IMR-90 (cell line): Measurements from ENCODE around the gene STX1B. TPM values are rescaled to one million over a fixed set of nuclear protein-coding genes. Genes with fewer than 3 reads are reported as not detected.

Experiments used
- ATAC-seq: fragments of 200-7000 bp; cut with Tn5 transposase; 2 replicates; pipeline ENCODE4 v1.9.1; 2020; ENCODE audit warnings: low read depth, mild to moderate bottlenecking, moderate library complexity
- BruUV-seq: library from RNA; stranded (reverse); fragments of 400-500 nt; replicated peaks from 2 replicates; lab custom pipeline; 2021; lab: Mats Ljungman, UMichigan
- CTCF ChIA-PET: fragments of 300-600 bp; formaldehyde crosslinking; extraction: SDS; loops from one replicate; lab custom pipeline; 2021; ENCODE audit warnings: antibody characterized with exemption; lab: Yijun Ruan, JAX
- POLR2A ChIA-PET: fragments of 300-600 bp; sonication (Branson Sonifier 250); formaldehyde crosslinking; loops from one replicate; lab custom pipeline; 2022; ENCODE audit warnings: antibody characterized with exemption; ENCODE audit not compliant: unreplicated experiment; lab: Charles Lee
- DNase-seq: peaks from one replicate; pipeline ENCODE4 v3.0.0; 2013
- H2AFZ ChIP-seq: replicated peaks from 2 replicates; pipeline ENCODE3; 2013; ENCODE audit warnings: low read length, mild to moderate bottlenecking; ENCODE audit not compliant: poor library complexity
- H2AK5ac ChIP-seq: 2 replicates; pipeline ENCODE4 v1.6.1; 2013; ENCODE audit warnings: low read depth, low read length, inconsistent platforms
- H2AK9ac ChIP-seq: replicated peaks from 2 replicates; pipeline ENCODE3; 2013; ENCODE audit warnings: mild to moderate bottlenecking, low read depth, low read length, moderate library complexity; ENCODE audit not compliant: poor library complexity
- H2BK120ac ChIP-seq: 2 replicates; pipeline ENCODE4 v1.6.1; 2013; ENCODE audit warnings: low read depth, low read length, inconsistent platforms
- H2BK15ac ChIP-seq: 3 replicates; pipeline ENCODE4 v1.6.1; 2013; ENCODE audit warnings: low read depth, low read length, inconsistent platforms
- H2BK20ac ChIP-seq: 2 replicates; pipeline ENCODE4 v1.6.1; 2013; ENCODE audit warnings: low read depth, mild to moderate bottlenecking, inconsistent platforms, low read length, moderate library complexity
- H2BK5ac ChIP-seq: 2 replicates; pipeline ENCODE4 v1.6.1; 2013; ENCODE audit warnings: mild to moderate bottlenecking, low read depth, low read length, inconsistent platforms; ENCODE audit not compliant: poor library complexity, severe bottlenecking
- H3K14ac ChIP-seq: replicated peaks from 2 replicates; pipeline ENCODE4 v1.6.1; 2013; ENCODE audit warnings: low read depth, low read length, inconsistent platforms
- H3K18ac ChIP-seq: 2 replicates; pipeline ENCODE4 v1.6.1; 2013; ENCODE audit warnings: low read depth, low read length, control low read depth
- H3K23ac ChIP-seq: 2 replicates; pipeline ENCODE4 v1.6.1; 2013; ENCODE audit warnings: low read depth, low read length, inconsistent platforms
- H3K27ac ChIP-seq: 2 replicates; pipeline ENCODE4 v1.5.1; 2013; ENCODE audit warnings: mild to moderate bottlenecking, control low read depth, low read length; ENCODE audit not compliant: insufficient read depth
- H3K27me3 ChIP-seq: 2 replicates; pipeline ENCODE4 v1.6.1; 2013; ENCODE audit warnings: low read length; ENCODE audit not compliant: control insufficient read depth, insufficient read depth
- H3K36me3 ChIP-seq: 2 replicates; pipeline ENCODE4 v1.6.1; 2013; ENCODE audit warnings: low read length, mixed read lengths; ENCODE audit not compliant: control insufficient read depth, insufficient read depth
- H3K4ac ChIP-seq: 2 replicates; pipeline ENCODE4 v1.6.1; 2013; ENCODE audit warnings: low read depth, low read length, inconsistent platforms
- H3K4me1 ChIP-seq: 2 replicates; pipeline ENCODE4 v1.6.1; 2013; ENCODE audit warnings: low read length, mixed read lengths; ENCODE audit not compliant: control insufficient read depth, insufficient read depth
- H3K4me2 ChIP-seq: 2 replicates; pipeline ENCODE4 v1.6.1; 2013; ENCODE audit warnings: low read depth, mild to moderate bottlenecking, control low read depth, low read length, moderate library complexity
- H3K4me3 ChIP-seq: 2 replicates; pipeline ENCODE4 v1.5.1; 2013; ENCODE audit warnings: low read depth, mild to moderate bottlenecking, control low read depth, low read length, moderate library complexity; ENCODE audit not compliant: insufficient read depth
- H3K56ac ChIP-seq: 2 replicates; pipeline ENCODE4 v1.6.1; 2013; ENCODE audit warnings: low read length, inconsistent platforms; ENCODE audit not compliant: insufficient read depth; ENCODE audit errors: extremely low read depth
- H3K79me1 ChIP-seq, 2 experiments: 2 replicates each; pipeline ENCODE4 v1.6.1; 2013; ENCODE audit warnings: low read length in 2 of 2, inconsistent platforms in 1 of 2, low read depth in 1 of 2
- H3K9ac ChIP-seq: 2 replicates; pipeline ENCODE4 v1.6.1; 2013; ENCODE audit warnings: low read depth, low read length, control low read depth
- H3K9me1 ChIP-seq: 2 replicates; pipeline ENCODE4 v1.6.1; 2013; ENCODE audit warnings: low read length, inconsistent platforms; ENCODE audit not compliant: insufficient read depth
- H3K9me3 ChIP-seq: 2 replicates; pipeline ENCODE4 v1.6.1; 2013; ENCODE audit warnings: low read length; ENCODE audit not compliant: control insufficient read depth, insufficient read depth
- H4K20me1 ChIP-seq: 2 replicates; pipeline ENCODE4 v1.6.1; 2013; ENCODE audit warnings: low read length, inconsistent platforms; ENCODE audit not compliant: insufficient read depth
- H4K5ac ChIP-seq: 2 replicates; pipeline ENCODE4 v1.6.1; 2013; ENCODE audit warnings: mild to moderate bottlenecking, low read depth, low read length, control low read depth
- H4K8ac ChIP-seq, 2 experiments: 2 replicates each; pipeline ENCODE4 v1.6.1; 2013; ENCODE audit warnings: low read depth in 2 of 2, low read length in 2 of 2, control low read depth in 1 of 2, inconsistent platforms in 1 of 2
- H4K91ac ChIP-seq: 2 replicates; pipeline ENCODE4 v1.6.1; 2013; ENCODE audit warnings: low read depth, low read length, inconsistent platforms; ENCODE audit not compliant: insufficient read depth
- BHLHE40 ChIP-seq: fragments of 150-350 bp; IDR thresholded peaks from 2 replicates; pipeline ENCODE4 v1.6.1; 2016; ENCODE audit warnings: mild to moderate bottlenecking, low read depth, low read length
- CHD1 ChIP-seq: IDR thresholded peaks from 2 replicates; pipeline ENCODE4 v1.6.1; 2012; ENCODE audit warnings: low read depth, low read length, improper control_type of control experiment
- CTCF ChIP-seq: conservative IDR thresholded peaks from 2 replicates; pipeline ENCODE4 v1.5.1; 2012; ENCODE audit warnings: mild to moderate bottlenecking, low read depth, low read length, improper control_type of control experiment
- MAFK ChIP-seq: IDR thresholded peaks from 2 replicates; pipeline ENCODE4 v1.6.1; 2012; ENCODE audit warnings: low read depth, low read length, improper control_type of control experiment
- MAZ ChIP-seq: IDR thresholded peaks from 2 replicates; pipeline ENCODE4 v1.6.1; 2012; ENCODE audit warnings: low read depth, mild to moderate bottlenecking, low read length, improper control_type of control experiment, moderate library complexity, borderline replicate concordance
- NFE2L2 ChIP-seq: fragments of 150-350 bp; IDR thresholded peaks from 2 replicates; pipeline ENCODE4 v1.6.1; 2016; ENCODE audit warnings: low read depth, mild to moderate bottlenecking, low read length
- POLR2A ChIP-seq: IDR thresholded peaks from 2 replicates; pipeline ENCODE4 v1.6.1; 2012; ENCODE audit warnings: mild to moderate bottlenecking, low read depth, low read length
- RFX5 ChIP-seq: IDR thresholded peaks from 2 replicates; pipeline ENCODE4 v1.8.0; 2012; ENCODE audit warnings: low read depth, mild to moderate bottlenecking, low read length, moderate library complexity
- WGBS, 2 experiments: methylation state at CpG; one replicate each; pipeline versions ENCODE4 v1.1.5 to v1.1.7; 2013; ENCODE audit warnings: missing lambda C conversion rate in 2 of 2; ENCODE audit not compliant: insufficient read length in 1 of 2; ENCODE audit errors: extremely low coverage in 2 of 2; 5-methylcytosine and 5-hydroxymethylcytosine counted together
- dilution Hi-C: fragments of 300-500 bp; cut with HindIII; formaldehyde crosslinking; loops from one replicate; pipeline ENCODE4 v1.14.3; 2018; ENCODE audit warnings: low sequenced_read_pairs; ENCODE audit not compliant: unreplicated experiment
- in situ Hi-C: fragments of 300-500 bp; cut with MboI; formaldehyde crosslinking; loops from 3 replicates; pipeline ENCODE4 v1.14.3; 2019; ENCODE audit warnings: low sequenced_read_pairs, inconsistent platforms, mixed read lengths
- intact Hi-C: fragments of 100-400 bp; cut with micrococcal nuclease; formaldehyde crosslinking; loops from 2 replicates; pipeline ENCODE4 v1.10.0; 2022
- polyA plus RNA-seq, 3 experiments: library from polyadenylated mRNA; depleted of rRNA; stranded (reverse); fragments of >200 nt; gene quantifications; 2 replicates each; pipeline ENCODE4 v1.2.3, GENCODE V29; 2012; ENCODE audit warnings: low replicate concordance in 1 of 3
- total RNA-seq: library from RNA; depleted of rRNA; stranded (reverse); fragments of >200 nt; gene quantifications from 2 replicates; pipeline ENCODE4 v1.2.3, GENCODE V29; 2012
- TF ChIP-seq, protein P1 (sequence below): fragments of 150-350 bp; IDR thresholded peaks from 2 replicates; pipeline ENCODE4 v1.6.1; 2017; ENCODE audit warnings: mild to moderate bottlenecking, antibody characterized with exemption, low read length, low read depth

STX1B gene
- total and polyA plus RNA-seq, 2 of the 4 experiments (the other 2 are of a cell fraction) = 3.9 to 14.9 TPM

DNA sequence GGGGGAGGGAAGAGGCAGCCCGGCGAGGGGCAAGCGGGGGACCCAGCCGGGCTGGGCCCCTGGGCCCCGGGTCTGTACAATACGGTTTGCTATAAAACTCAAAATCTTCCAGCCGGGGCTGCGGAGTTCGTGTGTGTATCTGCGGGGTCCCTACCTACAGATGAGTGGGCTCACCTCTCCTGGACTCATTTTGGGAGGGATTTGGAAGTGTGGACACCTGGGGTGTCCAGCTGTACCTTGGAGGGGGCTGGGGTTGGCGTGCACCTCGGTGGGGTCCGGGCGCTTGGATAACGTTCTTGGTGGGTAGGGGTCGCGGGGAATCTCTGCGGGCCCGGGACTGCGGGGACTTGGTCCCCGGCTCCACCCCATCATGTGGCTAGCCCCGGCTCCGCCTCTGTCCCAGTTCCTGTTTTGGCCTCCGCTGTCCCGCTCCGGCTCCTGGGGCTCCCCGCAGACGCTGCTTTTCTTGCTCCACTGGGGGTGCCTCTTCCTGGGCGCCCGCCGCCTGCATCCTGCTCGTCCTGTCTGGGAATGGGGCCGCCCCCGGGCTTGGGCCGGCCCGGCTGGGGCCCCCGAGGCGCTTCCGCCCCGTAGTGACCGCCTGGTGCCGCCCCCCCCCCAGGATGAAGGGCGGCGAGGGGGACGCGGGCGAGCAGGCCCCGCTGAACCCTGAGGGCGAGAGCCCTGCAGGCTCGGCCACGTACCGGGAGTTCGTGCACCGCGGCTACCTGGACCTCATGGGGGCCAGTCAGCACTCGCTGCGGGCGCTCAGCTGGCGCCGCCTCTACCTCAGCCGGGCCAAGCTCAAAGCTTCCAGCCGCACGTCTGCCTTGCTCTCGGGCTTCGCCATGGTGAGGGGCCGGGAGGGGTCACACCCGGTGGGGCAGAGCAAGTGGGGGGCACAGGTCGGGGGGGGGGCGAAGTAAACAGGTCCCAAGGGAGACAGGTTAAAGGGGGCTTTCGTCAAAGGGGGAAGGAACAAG, 61.5 kb downstream of the STX1B start, which contains the start of gene ORAI3:
ORAI3 (plus strand) TSS at position 402 of the 983 bp plus-strand sequence; CDS start at position 624, 222 bp downstream.
- H4K8ac ChIP-seq = peak within 1 kb of the TSS; percentile 63 to 90
- H3K4ac ChIP-seq = peak within 1 kb of the TSS; percentile 97
- H3K36me3 ChIP-seq = peaks cover 16% of the 10 kb centered on the region
- H2AFZ ChIP-seq = peak within 1 kb of the TSS; percentile 96
- CTCF ChIA-PET = interaction anchor here (0.6 kb wide), 1 partner anchor 254 kb away, joined by 3 read pairs; no protein-coding TSS in a partner anchor
- BruUV-seq = no TSS peak
- ATAC-seq = peak; percentile 68
- H3K27ac ChIP-seq = peak within 1 kb of the TSS; percentile 68
- H2BK20ac ChIP-seq = peak within 1 kb of the TSS; percentile 64
- POLR2A ChIA-PET = no interaction called here
- H2AK9ac ChIP-seq = peak within 1 kb of the TSS; percentile 100
- H3K79me1 ChIP-seq = peaks cover 15 to 47% of the 10 kb centered on the region in 2 experiments; a peak in 3 of 4 replicates
- H4K91ac ChIP-seq = peak within 1 kb of the TSS; percentile 84
- 0% methylated on average over 32 of the region's 70 CpGs; no CpG with 5 or more reads in 1 of the 2 experiments for WGBS, 2 experiments
- peak within 1 kb of the TSS; percentile 94 for H3K4me2 ChIP-seq
- H2BK5ac ChIP-seq = peak within 1 kb of the TSS; percentile 47
- H2BK15ac ChIP-seq = peak within 1 kb of the TSS; percentile 15; the same call in 1 of the 3 replicates
- dilution Hi-C loops = no loop called here
- H3K14ac ChIP-seq = peak within 1 kb of the TSS; percentile 94
- peaks cover 10% of the 10 kb centered on the region for H4K20me1 ChIP-seq
- peak within 1 kb of the TSS; percentile 79 for H2BK120ac ChIP-seq
- in situ Hi-C loops = no loop called here
- H3K23ac ChIP-seq = peak within 1 kb of the TSS; percentile 97
- no peaks in the 10 kb centered on the region for H3K9me3 ChIP-seq
- H2AK5ac ChIP-seq = peak within 1 kb of the TSS; percentile 93
- H3K9me1 ChIP-seq = peaks cover 11% of the 10 kb centered on the region; the same call in 1 of the 2 replicates
- peak within 1 kb of the TSS; percentile 58 for H4K5ac ChIP-seq
- intact Hi-C loops = no loop called here
- DNase-seq = peak; percentile 44
- no peaks in the 10 kb centered on the region for H3K27me3 ChIP-seq
- peak within 1 kb of the TSS; percentile 65 for H3K56ac ChIP-seq
- peak within 1 kb of the TSS; percentile 79 for H3K4me3 ChIP-seq
- H3K9ac ChIP-seq = peak within 1 kb of the TSS; percentile 74
- no peak for TF ChIP-seq CTCF
- TF ChIP-seq, protein P1, sequence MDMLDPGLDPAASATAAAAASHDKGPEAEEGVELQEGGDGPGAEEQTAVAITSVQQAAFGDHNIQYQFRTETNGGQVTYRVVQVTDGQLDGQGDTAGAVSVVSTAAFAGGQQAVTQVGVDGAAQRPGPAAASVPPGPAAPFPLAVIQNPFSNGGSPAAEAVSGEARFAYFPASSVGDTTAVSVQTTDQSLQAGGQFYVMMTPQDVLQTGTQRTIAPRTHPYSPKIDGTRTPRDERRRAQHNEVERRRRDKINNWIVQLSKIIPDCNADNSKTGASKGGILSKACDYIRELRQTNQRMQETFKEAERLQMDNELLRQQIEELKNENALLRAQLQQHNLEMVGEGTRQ = peak; percentile 22; the same call in 1 of the 2 replicates
- no peak for TF ChIP-seq NFE2L2
- peak; percentile 10; the same call in 1 of the 2 replicates for TF ChIP-seq MAZ
- TF ChIP-seq POLR2A = peak; percentile 38; the same call in 1 of the 2 replicates
- no peak for TF ChIP-seq BHLHE40
- TF ChIP-seq CHD1 = no peak
- TF ChIP-seq MAFK = no peak
- no peak for TF ChIP-seq RFX5
- peaks cover 7% of the 10 kb centered on the region for H3K4me1 ChIP-seq
- H3K18ac ChIP-seq = peak within 1 kb of the TSS; percentile 40
